Activated CD4-positive, alpha-beta T cell treated with anti-CD3 and anti-CD28 coated beads for 48 hours (primary cell): ENCODE results near the gene C8B.

ENCODE experiments used
- DNase-seq: peaks from one replicate; pipeline ENCODE4 v3.0.0-alpha.2; 2020

Gene C8B

DNA sequence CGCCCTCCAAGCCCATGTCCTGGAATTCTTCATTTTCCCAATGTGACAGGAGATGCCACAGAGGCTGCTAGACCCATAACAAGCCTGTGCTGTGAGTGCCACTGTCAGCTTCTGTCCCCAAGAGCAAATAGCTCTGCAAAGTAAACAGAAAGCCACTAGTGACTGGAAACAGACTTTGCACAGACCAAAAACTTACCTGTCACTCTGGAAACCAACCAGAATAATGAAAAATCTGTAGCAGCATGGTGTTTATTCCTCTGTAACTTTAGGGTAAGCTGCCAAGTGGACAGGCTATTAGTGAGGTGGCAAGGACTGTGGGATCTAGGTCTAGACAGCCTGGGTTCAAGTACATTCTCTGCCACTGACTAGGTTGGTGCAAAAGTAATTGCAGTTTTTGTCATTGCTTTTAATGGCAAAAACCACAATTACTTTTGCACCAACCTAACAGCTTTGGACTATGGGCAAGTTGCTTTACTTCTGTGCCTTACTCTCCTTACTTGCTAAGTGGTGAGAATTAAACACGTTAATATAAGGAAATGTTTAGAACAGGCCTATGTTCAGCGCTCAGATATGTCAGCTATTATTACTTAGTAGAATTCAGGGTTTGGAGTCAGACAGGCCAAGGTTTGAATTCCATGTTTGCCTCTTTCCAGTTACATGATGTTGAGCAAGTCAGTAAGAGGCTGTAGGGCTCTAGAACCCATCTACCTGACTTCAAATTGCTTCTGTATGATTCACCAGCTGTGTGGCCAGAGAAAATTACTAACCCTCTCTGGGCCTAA lies at the start of gene C8B:
C8B (minus strand) TSS at position 100 of the 782 bp plus-strand sequence; CDS start at position 33, 67 bp downstream.
- no peak for DNase-seq

DNA sequence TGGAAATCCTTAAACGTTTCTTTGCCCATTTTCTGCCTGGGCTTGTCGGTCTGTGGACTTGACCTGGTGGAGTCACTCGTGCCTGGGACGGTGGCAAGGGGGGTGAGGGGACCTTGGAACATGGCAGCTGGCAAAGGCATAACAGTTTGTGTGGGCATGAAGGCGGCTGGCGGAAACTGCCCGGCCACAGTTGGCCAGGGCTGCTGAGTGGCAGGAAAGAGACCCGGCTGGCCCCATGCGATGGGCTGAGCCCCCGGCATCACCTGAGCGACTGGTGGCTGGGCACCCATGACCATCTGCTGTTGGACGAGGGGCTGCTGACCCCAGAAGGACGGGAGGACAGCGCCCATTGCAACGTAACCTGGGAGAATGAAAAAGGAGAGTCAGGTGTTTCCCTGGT lies 49.3 kb upstream of the C8B start:
- DNase-seq: no peak

DNA sequence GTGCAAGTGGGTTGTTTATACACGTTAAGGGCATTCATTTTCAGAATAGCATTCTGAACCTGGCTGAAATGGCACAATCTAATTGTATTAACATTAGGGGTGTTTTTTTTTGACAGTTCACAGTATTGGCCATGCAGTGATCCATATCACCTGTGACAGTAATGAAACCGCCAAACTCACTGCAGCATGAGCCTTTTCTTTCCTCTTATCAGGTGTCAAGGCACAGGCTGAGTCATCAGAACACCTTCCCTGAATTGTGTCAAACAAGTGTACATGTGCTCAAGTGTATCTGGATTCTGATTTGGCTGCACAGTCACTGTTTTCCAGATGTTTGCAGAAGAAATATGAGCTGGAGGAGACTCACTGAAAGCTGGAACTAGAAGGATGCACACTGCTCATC lies 47.7 kb upstream of the C8B start:
- no peak for DNase-seq

DNA sequence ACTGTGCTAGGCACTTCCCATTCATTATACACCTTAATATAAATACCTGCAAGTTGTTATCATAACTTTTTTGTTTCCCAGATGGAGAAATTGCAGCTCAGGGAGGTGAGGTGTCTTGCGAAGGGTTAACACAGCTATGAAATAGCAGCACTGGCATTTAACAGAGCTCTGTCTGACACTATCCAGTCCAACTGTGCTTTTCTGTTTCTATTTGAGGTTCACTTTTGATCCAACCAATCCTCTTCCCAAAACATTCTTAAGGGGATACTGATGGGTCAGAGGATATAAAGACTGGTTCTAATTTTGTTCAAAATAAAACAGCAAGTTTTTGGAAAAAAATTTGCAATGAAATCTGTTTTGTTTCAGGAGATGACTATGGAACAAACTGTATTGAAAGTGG lies 46.5 kb upstream of the C8B start:
- DNase-seq: no peak

DNA sequence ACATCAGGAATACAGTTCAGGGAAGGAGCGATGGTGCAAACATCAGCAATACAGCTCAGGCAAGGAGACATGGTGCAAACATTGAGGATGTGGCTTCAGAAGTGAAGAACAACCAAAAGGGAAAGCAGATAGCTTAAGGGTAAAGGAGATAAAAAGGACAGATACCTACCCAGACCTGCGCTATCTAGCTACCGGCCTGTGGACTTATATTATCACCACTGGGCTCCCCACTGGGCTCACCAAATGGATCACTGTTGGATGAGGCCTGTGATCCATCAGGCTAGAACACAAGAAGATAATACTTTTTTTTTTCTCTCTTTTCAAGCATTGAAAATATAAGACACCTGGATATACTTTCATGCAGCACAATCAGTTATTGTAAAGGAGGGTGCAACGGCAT lies 44.7 kb upstream of the C8B start:
- no peak for DNase-seq

DNA sequence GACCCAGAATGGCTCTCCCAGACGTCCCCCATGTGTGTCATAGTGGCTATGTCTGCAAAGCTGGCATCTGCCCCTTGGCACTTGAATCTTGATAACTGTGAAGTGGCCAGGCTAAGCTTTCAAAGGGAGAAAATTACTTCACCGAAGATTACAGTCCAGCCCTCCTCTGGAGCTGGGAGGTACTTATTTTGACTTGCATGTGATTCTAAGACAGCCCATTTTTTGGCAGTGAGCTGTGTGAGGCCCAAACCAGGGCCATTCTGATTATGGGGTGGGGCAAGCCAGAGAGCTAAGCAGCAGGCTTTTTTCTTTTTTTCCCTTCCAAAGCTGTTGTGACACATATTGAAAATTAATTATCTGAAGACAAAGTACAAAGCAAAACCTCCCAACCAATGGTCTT lies 42.1 kb upstream of the C8B start:
- no peak for DNase-seq

DNA sequence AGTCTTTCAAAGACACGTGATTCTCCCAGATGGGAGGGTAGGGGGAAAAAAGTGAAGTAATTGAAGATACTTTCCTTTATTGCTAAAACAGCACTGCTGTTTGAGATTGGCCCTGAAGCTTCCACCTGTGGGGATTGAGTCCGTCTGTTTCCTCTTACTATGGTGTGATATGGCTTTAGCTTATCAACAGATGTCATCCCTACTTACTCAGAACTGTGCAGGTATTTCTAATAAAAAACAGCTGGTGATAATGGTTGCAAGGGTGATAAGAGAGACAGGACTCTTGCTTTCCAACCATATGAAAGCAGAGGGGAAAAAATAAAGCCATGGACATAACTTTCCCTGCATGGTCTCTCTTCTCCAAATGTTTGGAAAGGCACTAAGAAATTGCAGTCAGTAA lies 41.7 kb upstream of the C8B start:
- DNase-seq: no peak

DNA sequence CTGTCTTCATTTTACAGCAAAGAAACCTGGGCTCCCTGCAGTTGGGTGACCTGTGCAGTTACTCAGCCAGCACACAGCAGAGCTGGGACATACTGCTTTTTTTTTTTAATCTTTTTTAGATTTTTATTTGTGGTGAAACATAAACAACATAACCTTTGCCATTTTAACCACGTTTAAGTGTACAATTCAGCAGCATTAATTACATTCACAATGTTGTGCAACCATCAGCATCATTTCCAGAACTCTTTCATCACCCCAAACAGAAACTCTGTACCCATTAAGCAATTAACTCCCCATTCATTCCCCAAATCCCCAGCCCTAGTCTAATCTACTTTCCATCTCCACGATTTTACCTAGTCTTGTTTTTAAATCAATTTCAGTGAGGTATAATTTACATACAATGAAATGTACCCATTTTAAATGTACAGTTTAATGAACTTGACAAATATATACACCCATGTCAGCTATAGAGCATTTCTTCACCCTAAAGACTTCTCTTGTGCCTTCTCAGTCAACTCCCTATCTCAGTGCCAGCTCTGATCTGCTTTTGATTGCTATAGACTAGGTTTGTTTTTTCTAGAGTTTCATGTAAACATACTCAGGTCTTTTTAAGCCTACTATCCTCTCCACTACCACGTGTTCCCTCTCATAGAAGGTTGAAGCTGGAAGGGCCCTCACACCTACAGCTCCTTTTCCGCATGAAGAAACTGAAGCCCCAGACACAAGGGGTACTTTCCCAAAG lies 37.8 kb upstream of the C8B start:
- no peak for DNase-seq

- no peak for DNase-seq
These were observed 29.7 kb upstream of the C8B start for GRCh38 chr1:56995414-56996100.

DNA sequence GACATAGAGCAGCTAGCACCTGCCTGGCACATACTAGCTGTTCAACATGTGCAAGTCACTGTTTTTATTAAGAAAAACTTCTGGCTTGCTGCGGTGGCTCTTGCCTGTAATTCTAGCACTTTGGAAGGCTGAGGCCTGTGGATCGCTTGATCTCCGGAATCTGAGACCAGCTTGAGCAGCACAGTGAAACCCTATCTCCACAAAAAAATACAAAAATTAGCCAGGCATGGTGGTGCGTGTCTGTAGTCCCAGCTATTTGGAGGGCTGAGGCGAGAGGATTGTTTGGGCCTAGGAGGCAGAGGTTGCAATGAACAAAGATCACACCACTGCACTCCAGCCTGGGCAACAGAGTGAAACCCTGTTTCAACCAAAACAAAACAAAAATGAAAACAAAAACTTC lies 27.7 kb upstream of the C8B start:
- DNase-seq: no peak

DNA sequence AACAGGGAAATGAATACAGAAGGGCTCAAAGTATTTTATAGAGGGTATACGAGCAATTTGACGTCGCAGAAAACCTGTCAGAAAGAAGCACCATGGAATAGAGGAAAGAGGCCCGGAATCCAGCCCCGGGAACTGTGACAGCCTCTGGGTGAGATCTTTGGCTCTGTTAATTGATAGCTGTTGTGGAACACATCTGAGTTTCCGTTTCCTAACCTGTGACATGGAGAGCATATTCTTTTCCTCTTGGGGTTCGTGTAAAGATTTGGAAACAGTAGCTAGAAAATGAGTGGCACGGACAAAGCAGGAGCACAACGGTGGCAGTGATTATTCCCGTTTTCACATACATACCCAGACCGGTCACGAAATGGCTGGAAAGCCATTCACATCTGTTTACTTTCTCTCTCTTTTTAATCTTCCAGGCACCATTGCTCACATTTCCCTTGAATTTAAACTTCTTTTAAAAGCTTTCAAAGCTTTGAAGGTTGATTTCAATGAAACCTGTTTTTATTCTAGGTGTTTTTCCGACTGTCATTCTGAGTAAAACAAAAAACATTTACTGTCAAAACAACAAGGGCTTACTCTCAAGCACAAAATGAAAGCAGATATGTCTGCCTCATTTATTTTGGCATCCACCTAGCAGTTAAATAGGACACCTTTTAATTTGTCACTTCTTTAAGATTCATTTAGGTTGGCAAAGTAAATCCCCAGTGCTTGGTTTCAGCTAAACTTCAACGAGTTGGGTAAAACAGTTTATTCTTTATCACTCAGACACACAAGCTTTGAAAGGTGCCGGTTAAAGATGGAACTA lies 26.7 kb upstream of the C8B start:
- DNase-seq: no peak

DNA sequence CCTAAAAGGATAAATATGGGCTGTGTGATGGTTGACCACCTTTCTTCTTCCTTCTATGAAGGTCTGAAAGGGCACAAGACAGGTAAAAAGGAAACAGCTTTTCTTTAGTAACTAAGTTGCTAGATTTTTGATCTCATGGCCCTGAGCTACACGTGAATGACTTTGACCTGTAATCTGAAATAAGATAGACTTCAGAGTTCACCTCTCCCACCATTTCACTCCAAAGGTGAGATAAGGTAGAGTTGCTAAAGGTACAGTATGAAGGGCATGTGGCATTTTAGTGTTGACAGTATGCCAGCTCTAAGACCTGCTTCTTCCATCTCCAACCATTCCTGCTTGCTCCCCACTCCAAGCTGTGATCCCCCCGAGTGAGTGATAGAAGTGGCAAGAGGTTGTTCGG lies 25.8 kb upstream of the C8B start:
- DNase-seq: no peak

DNA sequence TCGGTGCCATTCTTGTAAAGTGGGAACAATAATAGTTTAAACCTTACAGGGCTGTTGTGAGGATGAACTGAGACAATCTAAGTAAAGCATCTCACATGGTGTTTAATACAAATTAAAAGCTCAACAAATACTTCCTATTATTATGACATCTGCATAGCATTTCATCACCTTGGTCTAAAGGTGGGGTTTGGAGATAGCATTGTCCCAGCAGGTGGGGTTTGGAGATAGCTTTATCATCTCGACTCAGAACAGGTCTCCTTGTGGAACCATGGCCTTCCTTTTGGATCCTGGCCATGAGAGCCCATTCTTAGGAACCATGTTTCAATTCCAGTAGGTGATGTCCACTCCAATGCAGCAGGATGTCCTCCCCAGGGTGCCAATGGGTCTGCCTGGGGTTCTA lies 20.6 kb upstream of the C8B start:
- no peak for DNase-seq

DNA sequence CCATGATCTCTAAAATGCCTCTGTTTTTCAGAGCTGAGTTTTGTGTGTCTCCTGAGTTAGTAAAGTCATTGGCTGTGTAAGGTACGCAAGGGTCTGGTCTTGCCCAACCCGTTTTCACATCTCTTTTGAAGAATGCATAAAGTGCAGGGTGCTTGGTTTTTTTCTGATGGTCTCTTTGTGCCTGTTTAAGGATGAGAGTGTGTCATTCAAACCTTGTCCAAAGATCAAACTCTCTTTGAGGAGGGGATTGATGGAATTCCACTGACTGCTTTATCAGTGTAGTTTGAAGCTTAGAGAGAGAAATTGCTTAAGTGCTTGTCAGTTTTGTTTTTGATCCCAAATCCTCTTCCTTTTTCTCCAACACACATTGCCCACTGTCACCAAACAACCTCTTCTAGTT lies 20.0 kb upstream of the C8B start:
- DNase-seq: no peak

- no peak for DNase-seq
These were observed 17.7 kb upstream of the C8B start for GRCh38 chr1:56983484-56983883.

- no peak for DNase-seq
These were observed 14.4 kb upstream of the C8B start for GRCh38 chr1:56979986-56980755.

- no peak for DNase-seq
These were observed 13.0 kb upstream of the C8B start for GRCh38 chr1:56978819-56979218.

DNA sequence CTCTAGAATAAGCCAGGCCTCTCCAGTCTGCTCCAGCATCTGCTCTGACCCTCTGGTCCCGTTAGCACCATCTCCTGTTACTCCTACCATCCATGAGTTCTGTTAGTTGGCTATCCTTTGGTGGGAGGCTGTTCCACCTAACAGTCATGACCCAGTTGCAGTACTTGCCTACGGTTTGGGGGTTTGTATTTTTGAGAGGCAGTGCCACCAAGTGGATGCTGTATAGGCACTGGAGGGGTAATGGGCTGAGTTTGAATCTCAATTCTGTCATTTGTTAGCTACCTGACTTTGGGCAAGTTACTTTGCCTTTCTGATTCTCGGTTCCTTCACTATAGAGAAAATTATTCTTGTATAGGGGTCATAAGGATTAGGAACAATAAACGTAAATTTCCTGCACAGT lies 12.1 kb upstream of the C8B start:
- no peak for DNase-seq

- no peak for DNase-seq
These were observed 9.6 kb upstream of the C8B start for GRCh38 chr1:56975446-56975845.

DNA sequence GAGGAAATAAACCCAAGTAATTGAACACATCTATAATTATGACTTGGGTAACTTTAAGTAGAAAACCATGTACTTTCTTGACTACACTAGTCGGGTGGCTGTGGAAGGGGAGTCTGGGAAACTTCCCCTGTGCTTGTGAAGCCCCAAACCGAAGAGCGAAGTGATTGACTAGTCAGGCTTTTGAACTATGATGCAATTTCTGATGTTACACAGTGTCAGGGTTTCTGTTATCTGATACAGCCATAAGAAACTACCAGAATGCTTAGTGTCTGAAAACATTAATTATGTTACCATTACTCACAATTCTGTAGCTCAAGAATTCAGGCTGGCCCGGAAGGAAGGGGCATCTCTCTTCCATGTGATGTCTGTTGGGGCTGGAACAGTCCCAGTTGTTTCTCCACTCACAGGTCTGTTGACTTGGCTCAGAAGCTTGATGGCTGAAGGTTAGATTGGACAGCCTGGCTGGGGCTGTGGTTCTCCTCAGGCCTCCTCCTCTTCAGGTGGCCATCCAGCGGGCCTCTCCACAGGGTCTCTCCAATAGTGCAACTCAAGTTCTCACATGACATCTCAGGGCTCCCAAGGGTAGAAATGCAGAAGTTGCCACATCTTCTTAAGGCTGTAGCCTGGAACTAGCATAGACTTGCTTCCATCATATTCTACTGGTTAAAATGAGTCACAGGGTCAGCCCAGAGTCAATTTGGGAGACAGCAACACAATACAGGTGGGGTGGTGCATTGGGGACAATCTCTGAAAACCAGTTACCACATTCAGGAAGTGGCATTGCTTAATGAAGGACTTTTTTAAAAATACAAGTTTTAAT lies 8.3 kb upstream of the C8B start:
- no peak for DNase-seq

DNA sequence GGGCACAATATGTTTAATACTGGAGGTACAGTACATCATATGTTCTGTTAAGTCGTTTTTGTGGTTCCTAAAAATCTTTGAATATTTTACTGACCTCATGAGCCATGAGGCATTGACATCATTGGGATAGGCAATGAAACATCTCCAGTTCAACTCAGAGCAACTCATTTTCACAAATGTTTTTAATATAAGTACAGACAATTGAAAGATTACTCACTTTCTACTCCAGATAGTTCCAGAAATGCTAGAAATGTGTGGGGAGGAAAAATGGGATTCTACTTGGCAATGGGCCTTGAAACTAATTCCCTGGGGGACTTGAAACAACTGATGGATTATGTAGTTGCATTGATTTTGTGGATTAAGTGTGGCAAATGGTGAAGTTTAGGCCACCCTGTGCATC lies 7.2 kb upstream of the C8B start:
- no peak for DNase-seq
